Fibroblast of villous mesenchyme (primary cell): ENCODE data around the gene ZNF385B. TPM values are rescaled to one million over a fixed set of nuclear protein-coding genes. Genes with fewer than 3 reads are reported as not detected.

Experiments used
- DNase-seq: peaks from one replicate; pipeline ENCODE4 v3.0.0-alpha.2; 2010; ENCODE audit warnings: low read depth
- H3K4me3 ChIP-seq: 2 replicates; pipeline ENCODE4 v1.5.1; 2011; ENCODE audit warnings: low read depth, mild to moderate bottlenecking, low read length
- CTCF ChIP-seq: IDR thresholded peaks from 2 replicates; pipeline ENCODE4 v1.5.1; 2012; ENCODE audit warnings: low read depth, mild to moderate bottlenecking, low read length; ENCODE audit not compliant: insufficient read depth
- total RNA-seq: library from RNA; depleted of rRNA; stranded (reverse); fragments of >200 nt; gene quantifications from 2 replicates; pipeline ENCODE4 v1.2.3, GENCODE V29; 2012

Gene ZNF385B
- total RNA-seq, 1 donor, result not detected

- DNase-seq, result no peak
- no peak overlapping the region for H3K4me3 ChIP-seq
- peak; percentile 10 for TF ChIP-seq CTCF
Observed at GRCh38 chr2:179876266-179876665, 14.9 kb upstream of the ZNF385B start.

- DNase-seq, result no peak
- no peak overlapping the region for H3K4me3 ChIP-seq
- no peak for TF ChIP-seq CTCF
Observed at GRCh38 chr2:179875864-179876263, 14.5 kb upstream of the ZNF385B start.

GRCh38 chr2:179862898-179863458 lies 1.6 kb upstream of the ZNF385B start:
- no peak for DNase-seq
- H3K4me3 ChIP-seq, result no peak overlapping the region
- TF ChIP-seq CTCF, result no peak

DNA sequence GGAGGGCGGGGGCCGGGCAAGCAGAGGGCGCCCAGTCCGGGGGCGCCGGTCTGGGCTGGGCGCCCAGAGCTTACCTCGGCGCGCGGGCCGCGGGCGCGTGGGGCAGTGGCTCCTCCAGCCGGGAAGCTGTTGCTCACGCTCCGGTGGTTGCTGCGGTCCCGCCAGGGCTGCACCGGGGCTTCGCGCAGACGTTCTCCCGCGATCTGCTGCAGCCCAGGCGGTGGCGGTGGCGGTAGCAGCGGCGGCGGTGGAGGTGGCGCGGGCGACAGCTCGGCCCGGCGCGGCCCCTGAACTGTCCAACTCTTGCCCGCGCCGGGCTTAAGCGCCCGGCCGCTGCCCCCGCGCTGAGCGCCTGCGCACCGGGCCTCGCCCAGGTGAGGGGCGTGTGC lies 391 bp downstream of the ZNF385B start:
- DNase-seq, result no peak
- no peak for TF ChIP-seq CTCF
- H3K4me3 ChIP-seq, result no peak overlapping the region

DNA sequence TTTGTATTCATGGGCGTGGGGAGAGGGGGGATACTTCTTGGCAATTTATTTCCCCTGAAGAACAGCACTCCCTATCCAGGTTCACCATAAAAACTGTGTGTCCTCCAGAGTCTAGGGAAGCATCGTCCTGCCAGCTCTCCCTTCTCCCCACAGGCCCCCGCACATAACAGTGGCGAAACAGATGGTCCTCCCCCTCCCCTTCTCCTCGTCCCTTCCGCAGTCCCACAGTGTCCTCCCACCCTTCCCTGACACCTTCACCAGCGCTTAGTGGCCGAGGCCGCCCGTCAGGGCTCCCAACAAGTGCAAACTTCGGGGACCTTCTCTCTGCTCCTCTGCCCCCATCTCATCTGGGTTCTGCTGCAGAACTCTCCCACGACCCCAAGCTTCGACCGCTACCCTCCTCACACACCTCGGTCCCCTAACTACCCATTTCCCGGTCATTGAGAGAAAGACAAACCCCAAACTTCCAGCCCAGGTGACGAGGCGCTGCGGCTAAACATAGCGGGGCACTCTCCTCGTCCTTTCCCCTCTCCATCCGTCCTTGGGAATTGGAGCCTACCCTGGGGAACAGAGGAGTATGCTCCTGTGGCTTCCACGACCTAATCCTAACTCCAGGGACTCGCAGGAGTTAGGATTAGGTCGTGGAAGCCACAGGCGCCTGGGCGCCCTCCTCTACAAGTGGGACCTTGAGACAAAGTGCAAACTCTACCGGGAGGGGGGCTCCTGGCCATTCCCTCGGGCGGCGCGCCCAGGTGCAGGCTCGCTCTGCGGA lies 971 bp downstream of the ZNF385B start:
- no peak for TF ChIP-seq CTCF
- no peak for DNase-seq
- peak overlapping the region; percentile 23 for H3K4me3 ChIP-seq

- no peak for TF ChIP-seq CTCF
- no peak overlapping the region for H3K4me3 ChIP-seq
- DNase-seq, result no peak
Observed at GRCh38 chr2:179859523-179859922, 1.9 kb downstream of the ZNF385B start.
